Gastroesophageal sphincter (tissue), 3 donors: Measurements from ENCODE around the gene ATF5.

ENCODE experiments used
- CTCF ChIP-seq, 4 experiments: fragments of 200-600 bp in 2 of 4; fragments of 450-650 bp in 2 of 4; sonication (generic) in 1 of 4; IDR thresholded peaks; one replicate each; pipeline ENCODE4 v1.5.1; 2017 to 2019; ENCODE audit warnings: antibody characterized with exemption in 4 of 4, mild to moderate bottlenecking in 2 of 4, moderate library complexity in 2 of 4
- EP300 ChIP-seq: sonication (generic); formaldehyde crosslinking; IDR thresholded peaks from one replicate; pipeline ENCODE4 v1.6.1; 2017; ENCODE audit warnings: antibody characterized with exemption, mild to moderate bottlenecking
- POLR2AphosphoS5 ChIP-seq: sonication (generic); formaldehyde crosslinking; IDR thresholded peaks from one replicate; pipeline ENCODE4 v1.6.1; 2017; ENCODE audit warnings: antibody characterized with exemption

DNA sequence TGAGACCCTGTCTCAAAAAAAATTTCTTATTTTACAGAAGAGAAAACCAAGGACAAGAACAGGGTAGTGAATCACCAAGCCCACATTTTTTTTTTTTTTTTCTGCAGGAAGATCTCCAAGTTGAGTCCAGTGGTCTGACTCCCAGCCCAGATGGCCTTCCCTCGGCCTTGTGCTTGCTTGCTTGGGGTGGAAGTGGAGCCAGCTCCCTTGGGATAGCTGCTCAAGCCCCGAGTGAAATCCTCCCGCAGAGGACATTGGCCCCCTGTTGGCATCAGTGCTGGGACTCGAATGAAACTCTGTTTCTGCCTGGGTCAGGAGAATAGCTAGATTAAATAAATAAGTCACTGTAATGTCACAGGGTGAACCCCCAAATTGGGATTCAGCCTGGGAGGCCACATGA is 9.7 kb downstream of the ATF5 start:
- no peak for TF ChIP-seq CTCF (IDR thresholded peaks at IDR 0.05)
- TF ChIP-seq POLR2AphosphoS5: no peak
- no peak for TF ChIP-seq EP300
